GM19468 (cell line): ENCODE measurements around the gene SCYGR1.
"Not testable (repeated sequence)": the region's sequence is repeated elsewhere in the genome, so short reads cannot be mapped to it uniquely, and the experiment has no call there.

Experiments used
- ATAC-seq: cut with Tn5 transposase; IDR thresholded peaks from one replicate; pipeline ENCODE4 v1.9.1; 2021; ENCODE audit warnings: mild to moderate bottlenecking, moderate library complexity, moderate number of reproducible peaks; ENCODE audit not compliant: unreplicated experiment; ENCODE audit errors: extremely low read depth

Gene SCYGR1

GRCh38 chr2:227404585-227405271 lies 17.0 kb upstream of the SCYGR1 start:
- ATAC-seq, result no peak

GRCh38 chr2:227402959-227403358 lies 15.2 kb upstream of the SCYGR1 start:
- no peak for ATAC-seq

GRCh38 chr2:227402321-227402720 lies 14.6 kb upstream of the SCYGR1 start:
- no peak for ATAC-seq

GRCh38 chr2:227401550-227401949 lies 13.8 kb upstream of the SCYGR1 start:
- ATAC-seq, result no peak

GRCh38 chr2:227398684-227399670 lies 11.2 kb upstream of the SCYGR1 start:
- ATAC-seq, result no peak

- no peak for ATAC-seq
These were observed 9.8 kb upstream of the SCYGR1 start for GRCh38 chr2:227397562-227397961.

- no peak for ATAC-seq
These were observed 7.8 kb upstream of the SCYGR1 start for GRCh38 chr2:227395556-227395955.

GRCh38 chr2:227394401-227394800 lies 6.7 kb upstream of the SCYGR1 start:
- ATAC-seq, result no peak

- no peak for ATAC-seq
These were observed 2.9 kb upstream of the SCYGR1 start for GRCh38 chr2:227390468-227391256.

- no peak for ATAC-seq
These were observed 1.9 kb upstream of the SCYGR1 start for GRCh38 chr2:227389661-227390060.

- ATAC-seq, result no peak
These were observed 1.5 kb upstream of the SCYGR1 start for GRCh38 chr2:227389231-227389630.

- ATAC-seq, result no peak
These were observed 825 bp upstream of the SCYGR1 start for GRCh38 chr2:227388537-227389011.

- ATAC-seq, result no peak
These were observed 1.1 kb downstream of the SCYGR1 start for GRCh38 chr2:227386630-227387029.

GRCh38 chr2:227383686-227384085 lies 4.1 kb downstream of the SCYGR1 start:
- ATAC-seq, result no peak

- ATAC-seq, result not testable (repeated sequence)
These were observed 5.4 kb downstream of the SCYGR1 start for GRCh38 chr2:227382241-227382835.

- ATAC-seq, result no peak
These were observed 8.7 kb downstream of the SCYGR1 start, which contains the start of gene TM4SF20 for GRCh38 chr2:227379095-227379494. Gene TM4SF20 (minus strand): TSS chr2:227379306. CDS start chr2:227379268, 38 bp downstream.

- no peak for ATAC-seq
These were observed 9.4 kb downstream of the SCYGR1 start for GRCh38 chr2:227378371-227378782.

GRCh38 chr2:227377467-227378351 lies 10.0 kb downstream of the SCYGR1 start:
- no peak for ATAC-seq
